SK-N-SH (cell line): ENCODE results near the gene KRT73.

Source experiments
- CTCF ChIP-seq: fragments of 200-600 bp; sonication (generic); IDR thresholded peaks from 2 replicates; pipeline ENCODE4 v1.6.1; 2017; ENCODE audit warnings: antibody characterized with exemption, mild to moderate bottlenecking, moderate library complexity
- TF ChIP-seq, protein P1 (sequence below): fragments of 150-350 bp; IDR thresholded peaks from 2 replicates; pipeline ENCODE4 v1.6.1; 2016; ENCODE audit warnings: mild to moderate bottlenecking, low read depth, low read length

DNA sequence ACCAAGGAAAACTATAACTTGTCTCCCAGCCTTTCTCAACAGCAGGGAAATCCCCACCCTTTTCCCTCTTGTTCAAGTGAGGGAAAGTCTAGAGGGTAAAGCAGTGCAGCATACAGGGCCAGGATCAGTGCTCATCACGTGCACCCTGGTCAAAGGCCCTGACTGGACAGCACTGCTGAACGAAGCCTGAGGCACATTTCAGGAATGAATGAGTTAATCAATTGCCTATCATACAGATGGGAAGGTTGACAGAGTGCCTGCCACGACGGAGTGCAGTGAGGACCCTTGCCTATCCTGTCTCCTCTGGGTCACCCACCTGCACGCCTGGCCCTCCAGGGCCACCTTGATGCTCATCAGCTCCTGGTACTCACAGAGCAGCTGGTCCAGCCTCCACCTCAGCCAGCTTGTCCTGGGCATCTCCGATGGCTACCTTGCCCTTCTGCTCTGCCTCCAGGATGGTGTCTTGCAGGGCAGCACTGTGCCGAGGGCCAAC is 11.7 kb upstream of the KRT73 start:
- no peak for TF ChIP-seq CTCF
- TF ChIP-seq, protein P1, sequence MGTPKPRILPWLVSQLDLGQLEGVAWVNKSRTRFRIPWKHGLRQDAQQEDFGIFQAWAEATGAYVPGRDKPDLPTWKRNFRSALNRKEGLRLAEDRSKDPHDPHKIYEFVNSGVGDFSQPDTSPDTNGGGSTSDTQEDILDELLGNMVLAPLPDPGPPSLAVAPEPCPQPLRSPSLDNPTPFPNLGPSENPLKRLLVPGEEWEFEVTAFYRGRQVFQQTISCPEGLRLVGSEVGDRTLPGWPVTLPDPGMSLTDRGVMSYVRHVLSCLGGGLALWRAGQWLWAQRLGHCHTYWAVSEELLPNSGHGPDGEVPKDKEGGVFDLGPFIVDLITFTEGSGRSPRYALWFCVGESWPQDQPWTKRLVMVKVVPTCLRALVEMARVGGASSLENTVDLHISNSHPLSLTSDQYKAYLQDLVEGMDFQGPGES = no peak
